Fibroblast of lung (primary cell): ENCODE results near the gene MYH2.

ENCODE experiments used
- CTCF ChIP-seq, 2 donors: IDR thresholded peaks in 1 of 2; conservative IDR thresholded peaks in 1 of 2; 1 replicate in 1 of 2; 2 replicates in 1 of 2; pipeline ENCODE4 v1.5.1; 2011 to 2012; ENCODE audit warnings: low read length in 2 of 2, control low read depth in 1 of 2, inconsistent platforms in 1 of 2, low read depth in 1 of 2, mild to moderate bottlenecking in 1 of 2
- EZH2 ChIP-seq: IDR thresholded peaks from 2 replicates; pipeline ENCODE4 v1.5.1; 2012; ENCODE audit warnings: low read length, control low read depth, mild to moderate bottlenecking; ENCODE audit errors: missing control alignments

GRCh38 chr17:10471858-10472257 lies 77.6 kb downstream of the MYH2 start:
- no peak for TF ChIP-seq CTCF (conservative IDR thresholded peaks at IDR 0.05 in 1 of 2, IDR thresholded peaks at IDR 0.05 in 1 of 2; ENCODE audit: low read depth in 1 of 2, low read length in 2 of 2)
- no peak for TF ChIP-seq EZH2
